Naive thymus-derived CD4-positive, alpha-beta T cell (primary cell): ENCODE data around the gene AMIGO1. TPM values are rescaled to one million over a fixed set of nuclear protein-coding genes. Genes with fewer than 3 reads are reported as not detected.

ENCODE experiments used
- ATAC-seq: fragments of 150-1000 bp; cut with Tn5 transposase; 2 replicates; pipeline ENCODE4 v1.10.0; 2021; ENCODE audit warnings: mild to moderate bottlenecking, moderate library complexity
- CTCF ChIA-PET: fragments of 350-600 bp; sonication (Branson Sonifier 250); formaldehyde crosslinking; loops from one replicate; lab custom pipeline; 2021; ENCODE audit warnings: antibody characterized with exemption; lab: Charles Lee
- POLR2A ChIA-PET: fragments of 350-600 bp; sonication (Branson Sonifier 250); formaldehyde crosslinking; loops from one replicate; lab custom pipeline; 2021; ENCODE audit warnings: antibody characterized with exemption, inconsistent platforms; lab: Charles Lee
- DNase-seq, 9 donors: peaks; one replicate each; pipeline versions ENCODE4 v3.0.0 to v3.0.0-alpha.2; 2020 to 2022; ENCODE audit warnings: mixed read lengths in 1 of 9
- H3K27ac ChIP-seq: one replicate; pipeline ENCODE4 v1.7.0; 2013; ENCODE audit warnings: mild to moderate bottlenecking, low read depth, low read length, moderate library complexity
- H3K27me3 ChIP-seq, 2 donors: one replicate each; pipeline ENCODE4 v1.7.0; 2013; ENCODE audit warnings: low read length in 2 of 2, mild to moderate bottlenecking in 2 of 2, moderate library complexity in 2 of 2; ENCODE audit not compliant: control insufficient read depth in 2 of 2, insufficient read depth in 2 of 2
- H3K36me3 ChIP-seq, 3 experiments: 1 replicate in 2 of 3; 2 replicates in 1 of 3; pipeline ENCODE4 v1.7.0; 2013; ENCODE audit warnings: low read length in 3 of 3, mild to moderate bottlenecking in 3 of 3, moderate library complexity in 1 of 3; ENCODE audit not compliant: insufficient read depth in 3 of 3, control insufficient read depth in 2 of 3
- H3K4me1 ChIP-seq, 2 donors: one replicate each; pipeline ENCODE4 v1.7.0; 2013; ENCODE audit warnings: low read length in 2 of 2, mild to moderate bottlenecking in 2 of 2, moderate library complexity in 1 of 2; ENCODE audit not compliant: control insufficient read depth in 2 of 2, insufficient read depth in 2 of 2
- H3K4me3 ChIP-seq: 2 replicates; pipeline ENCODE4 v1.7.0; 2013; ENCODE audit warnings: mild to moderate bottlenecking, low read length
- H3K9me3 ChIP-seq, 3 experiments: 1 replicate in 2 of 3; 2 replicates in 1 of 3; pipeline ENCODE4 v1.7.0; 2013; ENCODE audit warnings: low read length in 3 of 3; ENCODE audit not compliant: control insufficient read depth in 2 of 3
- H3K27ac Mint-ChIP-seq, 9 donors: one replicate each; pipeline ENCODE4 v1.8.0; 2020 to 2022; ENCODE audit warnings: mixed read lengths in 9 of 9, mild to moderate bottlenecking in 8 of 9, moderate library complexity in 5 of 9, inconsistent platforms in 2 of 9
- H3K27me3 Mint-ChIP-seq, 5 donors: one replicate each; pipeline ENCODE4 v1.8.0; 2021 to 2022; ENCODE audit warnings: mixed read lengths in 5 of 5, mild to moderate bottlenecking in 1 of 5
- H3K36me3 Mint-ChIP-seq, 5 donors: one replicate each; pipeline ENCODE4 v1.8.0; 2020 to 2022; ENCODE audit warnings: mixed read lengths in 5 of 5, mild to moderate bottlenecking in 3 of 5, inconsistent platforms in 1 of 5
- H3K4me1 Mint-ChIP-seq, 7 donors: one replicate each; pipeline ENCODE4 v1.8.0; 2020 to 2022; ENCODE audit warnings: mixed read lengths in 7 of 7, mild to moderate bottlenecking in 3 of 7, inconsistent platforms in 1 of 7
- H3K4me3 Mint-ChIP-seq, 10 donors: one replicate each; pipeline ENCODE4 v1.8.0; 2020 to 2022; ENCODE audit warnings: mild to moderate bottlenecking in 10 of 10, mixed read lengths in 10 of 10, moderate library complexity in 6 of 10, inconsistent platforms in 2 of 10
- H3K9me3 Mint-ChIP-seq, 11 donors: one replicate each; pipeline ENCODE4 v1.8.0; 2020 to 2022; ENCODE audit warnings: mixed read lengths in 11 of 11, mild to moderate bottlenecking in 4 of 11, inconsistent platforms in 1 of 11, moderate library complexity in 1 of 11
- intact Hi-C, 2 donors: fragments of 100-400 bp; cut with micrococcal nuclease; formaldehyde crosslinking; loops; one replicate each; pipeline ENCODE4 v1.15.1; 2023
- polyA plus RNA-seq, 2 donors: library from polyadenylated mRNA; unstranded; fragments of 300-500 nt; fragmentation: Illumina TruSeq; gene quantifications; one replicate each; pipeline ENCODE4 v1.2.3, GENCODE V29; 2021
- total RNA-seq, 6 experiments: library from RNA in 5 of 6; stranded (reverse) in 5 of 6; gene quantifications; 1 replicate in 5 of 6; 2 replicates in 1 of 6; pipeline ENCODE4 v1.2.3 and lab custom pipeline; 2021 to 2026

Gene AMIGO1
- total and polyA plus RNA-seq, 7 experiments from 2014 or later: 2.9 to 42.2 (median 17.7) TPM

- H3K4me1 Mint-ChIP-seq: peaks cover 68 to 96% (median 84%) of the 10 kb centered on the region in 7 donors
- no peaks in the 10 kb centered on the region for H3K9me3 ChIP-seq
- no peaks in the 10 kb centered on the region for H3K9me3 Mint-ChIP-seq
- ATAC-seq (no peak), DNase-seq (peak in 1 of 9 donors; percentile 36)
- peak overlapping the region in 8 of 9 donors; percentile 51 to 99 (median 98) for H3K27ac Mint-ChIP-seq
- H3K27me3 ChIP-seq: no peaks in the 10 kb centered on the region
- H3K4me3 ChIP-seq: no peak overlapping the region
- H3K4me3 Mint-ChIP-seq: peak overlapping the region in 9 of 10 donors; percentile 49 to 98 (median 63)
- ChIA-PET CTCF (interaction anchor here (0.6 to 32.6 kb wide), 9 partner anchors 5 to 303 kb away, joined by 3 to 1240 read pairs (median 5); partner anchors contain the start of genes AMIGO1, ATXN7L2, CYB561D1 and GPR61), POLR2A (interaction anchor here (0.6 to 29.8 kb wide), 6 partner anchors 4 to 299 kb away, joined by 3 to 520 read pairs (median 244); partner anchors contain the start of genes AMIGO1, ATXN7L2, CYB561D1 and GNAI3)
- H3K27ac ChIP-seq: peak overlapping the region; percentile 95
- H3K36me3 Mint-ChIP-seq: peaks cover 9 to 32% (median 18%) of the 10 kb centered on the region in 5 donors
- H3K4me1 ChIP-seq: peaks cover 71 to 88% of the 10 kb centered on the region in 2 donors
- H3K27me3 Mint-ChIP-seq: no peaks in the 10 kb centered on the region
- intact Hi-C loops: no loop called here
- peaks cover 0 to 29% (median 0%) of the 10 kb centered on the region in 3 experiments for H3K36me3 ChIP-seq
These were observed 11.2 kb downstream of the AMIGO1 start for GRCh38 chr1:109498161-109498801.

DNA sequence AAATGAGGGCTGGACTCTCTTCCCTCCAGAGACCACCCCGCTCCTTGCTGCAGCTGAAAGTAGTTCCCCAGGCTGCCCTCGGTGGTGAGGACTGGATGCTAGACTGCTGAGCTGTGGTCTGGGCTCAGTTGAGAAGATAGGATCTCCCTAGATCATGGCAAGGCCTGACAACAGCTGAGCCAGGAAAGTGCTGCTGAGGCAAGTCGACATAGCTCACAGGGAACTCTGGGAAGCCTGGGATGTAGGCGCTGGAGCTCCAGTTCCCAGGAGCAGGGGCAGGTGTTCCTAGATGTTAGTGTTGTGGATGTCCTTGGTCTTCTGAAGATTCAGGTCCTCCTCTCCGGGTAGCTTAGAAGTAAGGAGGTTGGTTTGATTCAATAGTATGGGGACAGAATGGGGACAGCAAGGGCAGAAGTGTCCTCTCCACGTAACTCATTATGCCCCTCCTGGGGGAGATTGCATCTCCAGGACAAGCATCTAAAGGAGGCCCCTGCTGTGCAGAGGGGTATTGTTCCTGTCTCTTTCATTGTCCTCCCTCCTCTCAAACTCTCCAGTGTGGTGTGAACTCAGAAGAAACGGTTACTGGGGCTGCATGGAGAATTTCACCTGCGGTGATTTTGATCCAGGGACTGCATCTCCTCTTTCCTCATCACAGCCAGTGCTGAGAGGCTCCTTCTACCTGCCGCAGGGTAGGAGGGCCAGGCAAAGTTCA, 11.9 kb downstream of the AMIGO1 start:
- H3K4me1 Mint-ChIP-seq: peaks cover 63 to 90% (median 84%) of the 10 kb centered on the region in 7 donors

GRCh38 chr1:109495738-109496137, 13.8 kb downstream of the AMIGO1 start:
- no peaks in the 10 kb centered on the region for H3K27me3 ChIP-seq
- no peaks in the 10 kb centered on the region for H3K9me3 ChIP-seq
- Mint-ChIP-seq H3K9me3 (no peaks in the 10 kb centered on the region), H3K27me3 (no peaks in the 10 kb centered on the region), H3K27ac (peak overlapping the region in 7 of 9 donors; percentile 28 to 98 (median 92)), H3K4me3 (peak overlapping the region; percentile 90 to 98 (median 94)), H3K36me3 (peaks cover 9 to 26% (median 11%) of the 10 kb centered on the region in 5 donors), H3K4me1 (peaks cover 52 to 72% (median 66%) of the 10 kb centered on the region in 7 donors)
- no peak for DNase-seq
- no peak overlapping the region for H3K4me3 ChIP-seq
- intact Hi-C loops: loop anchor here in 1 of 2 donors (2.0 kb wide), 2 partner anchors 125 to 539 kb away; partner anchors contain the start of gene STRIP1
- peaks cover 48 to 72% of the 10 kb centered on the region in 2 donors for H3K4me1 ChIP-seq
- ChIA-PET POLR2A (interaction anchor here (0.7 to 29.8 kb wide), 4 partner anchors 1 to 96 kb away, joined by 3 to 520 read pairs (median 478); partner anchors contain the start of genes AMIGO1, ATXN7L2 and CYB561D1), CTCF (interaction anchor here (21.7 to 32.6 kb wide), 3 partner anchors 3 to 41 kb away, joined by 417 to 1240 read pairs (median 417); partner anchors contain the start of genes AMIGO1, ATXN7L2, CYB561D1 and GPR61)
- ATAC-seq: no peak
- peaks cover 0 to 29% (median 0%) of the 10 kb centered on the region in 3 experiments for H3K36me3 ChIP-seq
- H3K27ac ChIP-seq: peak overlapping the region; percentile 30

More for the DNA sequence above, 11.9 kb downstream of the AMIGO1 start:
- peak overlapping the region; percentile 95 for H3K27ac ChIP-seq
- Mint-ChIP-seq H3K36me3 (peaks cover 9 to 29% (median 15%) of the 10 kb centered on the region in 5 donors), H3K4me3 (peak overlapping the region; percentile 9 to 98 (median 62)), H3K27ac (peak overlapping the region in 8 of 9 donors; percentile 30 to 99 (median 98)), H3K27me3 (no peaks in the 10 kb centered on the region), H3K9me3 (no peaks in the 10 kb centered on the region)
- H3K4me3 ChIP-seq: no peak overlapping the region
- CTCF ChIA-PET: interaction anchor here (0.6 to 32.6 kb wide), 7 partner anchors 5 to 148 kb away, joined by 3 to 1240 read pairs (median 5); partner anchors contain the start of genes AMIGO1, ATXN7L2, CYB561D1 and GPR61
- H3K36me3 ChIP-seq: peaks cover 0 to 29% (median 0%) of the 10 kb centered on the region in 3 experiments
- peaks cover 66 to 84% of the 10 kb centered on the region in 2 donors for H3K4me1 ChIP-seq
- DNase-seq (no peak), ATAC-seq (no peak)
- intact Hi-C loops: no loop called here
- no peaks in the 10 kb centered on the region for H3K9me3 ChIP-seq
- no peaks in the 10 kb centered on the region for H3K27me3 ChIP-seq
- POLR2A ChIA-PET: interaction anchor here (0.9 to 29.8 kb wide), 5 partner anchors 3 to 241 kb away, joined by 3 to 520 read pairs (median 478); partner anchors contain the start of genes AMIGO1, ATXN7L2, CYB561D1 and GNAI3

DNA sequence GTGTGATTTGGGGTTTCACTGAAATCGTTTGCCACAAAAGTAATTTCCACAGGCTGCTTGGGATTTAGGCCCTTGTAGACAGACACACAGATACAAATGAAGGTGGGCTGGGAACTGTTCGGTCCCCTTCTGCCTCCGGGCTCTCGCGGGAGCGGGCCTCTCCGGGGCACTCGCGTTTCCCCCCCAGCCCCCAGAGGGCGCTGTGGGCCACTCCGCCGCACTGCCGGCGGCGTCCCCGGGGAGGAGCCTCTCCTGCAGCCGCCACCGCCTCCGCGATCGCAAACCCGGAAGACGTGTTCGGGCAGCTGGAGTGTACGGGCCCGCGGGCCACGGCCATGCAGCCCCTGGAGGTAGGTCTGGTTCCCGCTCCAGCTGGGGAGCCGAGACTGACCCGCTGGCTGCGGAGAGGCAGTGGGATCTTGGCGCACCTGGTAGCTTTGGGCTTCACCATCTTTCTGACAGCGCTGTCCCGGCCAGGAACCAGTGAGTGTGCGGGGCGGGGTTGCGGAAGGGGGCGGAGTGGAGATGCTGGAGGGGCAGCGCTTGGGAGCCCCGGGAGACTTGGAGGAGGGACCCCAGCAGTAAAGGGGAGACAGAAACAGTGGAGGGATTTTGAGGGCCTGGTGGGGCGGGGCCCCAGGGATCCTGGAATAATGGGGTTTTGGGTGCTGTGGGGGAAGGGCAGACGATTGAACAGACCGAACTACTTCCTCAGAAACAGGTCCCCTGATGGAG, 15.6 kb downstream of the AMIGO1 start, which contains the start of gene CYB561D1:
Gene CYB561D1 (plus strand): TSS at position 290 of the 735 bp plus-strand sequence. CDS start 46 bp downstream, at position 336.
- Mint-ChIP-seq H3K27ac (peak within 1 kb of the TSS; percentile 84 to 98 (median 92)), H3K27me3 (no peaks in the 10 kb centered on the region), H3K4me3 (peak within 1 kb of the TSS; percentile 90 to 98 (median 94)), H3K9me3 (no peaks in the 10 kb centered on the region), H3K36me3 (peaks cover 9 to 18% (median 11%) of the 10 kb centered on the region in 5 donors), H3K4me1 (peaks cover 40 to 59% (median 53%) of the 10 kb centered on the region in 7 donors)
- ATAC-seq: peak; percentile 96
- POLR2A ChIA-PET: interaction anchor here (0.7 to 29.8 kb wide), 7 partner anchors 0 to 68 kb away, joined by 3 to 520 read pairs (median 8); partner anchors contain the start of genes AMIGO1, ATXN7L2, CYB561D1 and GNAI3
- intact Hi-C loops: loop anchor here (1.0 to 2.0 kb wide), 7 partner anchors 8 to 541 kb away; partner anchors contain the start of genes ATXN7L2 (in 2 of the 2), AMIGO1 (in 1 of the 2) and STRIP1 (in 1 of the 2)
- H3K27me3 ChIP-seq: no peaks in the 10 kb centered on the region
- H3K36me3 ChIP-seq: peaks cover 0 to 44% (median 0%) of the 10 kb centered on the region in 3 experiments
- peak within 1 kb of the TSS; percentile 96 for H3K4me3 ChIP-seq
- CTCF ChIA-PET: interaction anchor here (0.6 to 32.6 kb wide), 10 partner anchors 10 to 217 kb away, joined by 3 to 1240 read pairs (median 4); partner anchors contain the start of genes AMIGO1, ATXN7L2 and GPR61
- H3K27ac ChIP-seq: peak within 1 kb of the TSS; percentile 72
- peak; percentile 83 to 97 (median 91) for DNase-seq
- peaks cover 31 to 59% of the 10 kb centered on the region in 2 donors for H3K4me1 ChIP-seq
- no peaks in the 10 kb centered on the region for H3K9me3 ChIP-seq

GRCh38 chr1:109493227-109493626, 16.3 kb downstream of the AMIGO1 start:
- Mint-ChIP-seq H3K4me1 (peaks cover 32 to 51% (median 50%) of the 10 kb centered on the region in 7 donors), H3K4me3 (peak overlapping the region in 9 of 10 donors; percentile 90 to 98 (median 94)), H3K9me3 (no peaks in the 10 kb centered on the region), H3K27ac (peak overlapping the region in 6 of 9 donors; percentile 23 to 92 (median 72)), H3K27me3 (no peaks in the 10 kb centered on the region), H3K36me3 (peaks cover 9 to 23% (median 11%) of the 10 kb centered on the region in 5 donors)
- H3K27ac ChIP-seq: peak overlapping the region; percentile 72
- H3K36me3 ChIP-seq: peaks cover 0 to 48% (median 0%) of the 10 kb centered on the region in 3 experiments
- ATAC-seq (no peak), DNase-seq (no peak)
- POLR2A ChIA-PET: interaction anchor here (0.6 to 29.8 kb wide), 7 partner anchors 1 to 81 kb away, joined by 3 to 520 read pairs (median 8); partner anchors contain the start of genes AMIGO1, ATXN7L2, CYB561D1 and GNAI3
- H3K9me3 ChIP-seq: no peaks in the 10 kb centered on the region
- no peaks in the 10 kb centered on the region for H3K27me3 ChIP-seq
- CTCF ChIA-PET: interaction anchor here (0.7 to 32.6 kb wide), 7 partner anchors 9 to 211 kb away, joined by 3 to 1240 read pairs (median 4); partner anchors contain the start of genes AMIGO1, ATXN7L2, GPR61 and PSRC1
- H3K4me3 ChIP-seq: peak overlapping the region; percentile 96
- intact Hi-C loops: no loop called here
- H3K4me1 ChIP-seq: peaks cover 28 to 52% of the 10 kb centered on the region in 2 donors
